ENCODE results near the gene PTRH1.
"Not testable (repeated sequence)": the region's sequence is repeated elsewhere in the genome, so short reads cannot be mapped to it uniquely, and the experiment has no call there.

PTRH1 gene, protein sequence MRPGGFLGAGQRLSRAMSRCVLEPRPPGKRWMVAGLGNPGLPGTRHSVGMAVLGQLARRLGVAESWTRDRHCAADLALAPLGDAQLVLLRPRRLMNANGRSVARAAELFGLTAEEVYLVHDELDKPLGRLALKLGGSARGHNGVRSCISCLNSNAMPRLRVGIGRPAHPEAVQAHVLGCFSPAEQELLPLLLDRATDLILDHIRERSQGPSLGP

DNA sequence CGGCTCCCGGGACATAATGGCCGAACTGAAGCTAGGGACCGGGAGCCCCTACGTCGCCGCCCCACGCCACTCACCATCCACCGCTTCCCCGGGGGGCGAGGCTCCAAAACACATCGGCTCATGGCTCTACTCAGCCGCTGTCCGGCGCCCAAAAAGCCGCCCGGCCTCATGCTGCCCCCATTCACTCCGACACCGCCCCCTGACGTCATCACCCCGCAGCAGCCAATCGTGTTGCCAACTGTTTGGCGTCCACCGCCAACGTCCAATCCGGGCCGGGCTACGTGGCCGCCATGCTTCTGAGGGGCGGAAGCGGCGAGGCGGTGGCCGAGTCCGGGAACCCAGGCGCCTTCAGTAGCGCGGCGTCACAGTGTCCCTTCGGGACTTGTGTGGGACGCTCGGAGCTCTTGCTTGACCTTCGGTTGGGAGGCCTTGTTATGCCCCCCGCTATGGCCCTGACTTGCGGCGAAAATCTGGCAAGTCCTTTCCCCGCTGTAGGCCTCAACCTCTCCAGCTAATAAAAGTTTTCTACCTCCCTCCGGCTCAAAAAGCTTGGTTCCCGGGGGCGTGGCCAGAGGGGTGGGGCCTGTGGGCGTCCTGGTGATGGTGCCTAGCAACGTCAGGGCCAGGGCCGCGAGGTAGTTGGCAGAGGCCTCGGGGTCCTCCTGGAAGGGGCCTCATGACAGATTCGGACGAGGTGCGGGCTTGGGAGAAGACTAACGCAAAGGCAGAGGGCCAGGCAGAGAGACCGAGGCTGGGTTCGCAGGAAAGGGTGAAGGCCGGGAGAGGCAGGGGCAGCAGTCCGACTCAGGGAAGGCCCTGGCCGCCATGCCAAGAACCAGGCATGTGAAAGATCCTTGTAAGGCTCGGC, at the start of gene PTRH1, which contains the start of gene TTC16:
Gene PTRH1, minus strand, starts transcription at position 194 of the 868 bp plus-strand sequence. Its CDS starts 24 bp downstream, at position 170.
Gene TTC16, plus strand, starts transcription at position 610 of the 868 bp plus-strand sequence. Its CDS starts 67 bp downstream, at position 677.
- peak; percentile 98 for DNase-seq

DNA sequence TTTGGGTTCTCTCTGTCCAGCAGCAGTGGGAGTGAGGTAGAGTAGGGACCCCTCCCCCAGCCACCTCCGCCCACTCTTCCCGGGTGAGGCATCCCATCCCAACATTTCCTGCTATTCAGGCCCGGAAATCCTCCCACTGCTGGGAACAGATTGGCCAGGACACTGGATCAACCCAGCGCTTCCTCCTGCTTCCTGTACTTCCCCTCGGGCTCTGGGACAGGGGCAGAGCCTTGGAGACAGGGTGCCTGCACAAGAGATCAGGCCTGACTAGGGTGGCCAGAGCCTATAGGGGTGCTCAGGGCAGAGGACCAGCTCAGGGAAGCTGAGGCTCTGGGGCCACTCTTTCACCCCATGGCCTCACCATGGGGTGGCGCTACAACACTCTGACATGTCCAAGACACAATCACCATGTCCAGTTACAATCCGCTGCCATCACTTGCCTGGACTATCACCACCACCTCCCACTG, 48.5 kb upstream of the PTRH1 start:
- peak; percentile 61 for DNase-seq

DNA sequence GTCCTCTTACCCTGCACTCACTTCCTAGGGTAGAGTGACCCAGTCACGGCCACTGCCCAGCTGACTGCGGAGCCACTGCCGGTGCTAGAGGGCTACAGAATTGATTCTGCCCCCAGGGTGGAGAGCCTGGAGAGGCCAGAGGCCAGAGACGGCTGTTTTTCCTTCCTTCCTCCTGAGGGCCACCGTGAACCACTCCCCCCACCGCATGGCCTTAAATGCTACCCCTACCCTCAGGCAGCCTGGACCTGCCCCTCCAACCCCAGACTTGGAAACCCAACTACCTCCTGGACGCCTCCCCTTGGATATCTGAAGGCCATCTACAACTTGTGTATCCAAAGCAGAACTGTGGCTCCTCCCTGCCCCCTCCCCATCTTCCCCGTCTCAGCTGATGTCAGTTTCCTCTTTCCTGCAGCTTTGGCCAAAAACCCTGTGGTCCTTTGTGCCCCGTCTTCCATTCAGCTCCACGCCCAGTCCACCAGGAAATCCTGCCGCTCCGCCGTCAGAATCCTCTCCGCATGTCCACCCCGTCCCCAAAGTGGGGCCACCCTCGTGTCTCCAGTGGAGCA, 46.7 kb upstream of the PTRH1 start:
- DNase-seq = no peak

DNA sequence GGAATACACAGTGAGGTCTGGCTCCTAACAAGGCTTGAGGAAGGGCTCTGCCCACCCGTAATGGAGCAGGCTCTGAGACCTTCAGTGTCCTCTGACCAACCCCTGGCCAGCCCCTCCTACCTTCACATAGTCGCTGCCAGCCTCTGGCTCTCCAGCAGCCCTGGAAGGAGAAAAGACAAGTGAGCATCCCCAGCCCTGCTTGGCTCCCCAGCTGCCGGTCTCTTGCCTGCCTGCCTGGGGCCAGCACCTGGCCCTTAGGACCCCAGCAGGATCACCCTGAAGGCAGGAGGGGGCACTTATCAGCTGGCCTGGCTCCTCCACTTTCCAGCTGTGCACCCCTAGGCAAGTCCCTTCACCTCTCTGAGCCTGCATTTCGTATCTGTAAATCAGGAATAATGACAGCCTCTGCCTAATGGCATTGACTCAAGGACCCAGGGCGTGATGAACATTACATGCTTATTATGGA, 46.1 kb upstream of the PTRH1 start:
- DNase-seq = no peak

DNA sequence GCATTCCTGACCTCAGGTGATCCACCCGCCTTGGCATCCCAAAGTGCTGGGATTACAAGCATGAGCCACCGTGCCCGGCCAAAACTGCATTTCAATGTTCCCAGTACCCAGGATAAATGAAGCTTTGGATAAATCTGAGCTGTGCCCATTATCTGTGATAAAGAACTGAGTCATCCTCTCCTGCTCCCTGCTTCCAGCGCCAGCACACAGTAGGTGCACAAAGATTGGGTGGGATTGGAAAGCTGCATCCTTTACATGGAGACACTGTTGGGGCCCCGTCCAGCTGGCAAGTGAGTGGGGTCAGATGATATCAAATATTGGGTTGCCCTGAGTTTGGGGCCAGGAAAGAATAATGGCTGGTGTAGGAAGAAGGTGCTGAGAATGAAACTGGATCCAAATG, 45.6 kb upstream of the PTRH1 start:
- DNase-seq = no peak

DNA sequence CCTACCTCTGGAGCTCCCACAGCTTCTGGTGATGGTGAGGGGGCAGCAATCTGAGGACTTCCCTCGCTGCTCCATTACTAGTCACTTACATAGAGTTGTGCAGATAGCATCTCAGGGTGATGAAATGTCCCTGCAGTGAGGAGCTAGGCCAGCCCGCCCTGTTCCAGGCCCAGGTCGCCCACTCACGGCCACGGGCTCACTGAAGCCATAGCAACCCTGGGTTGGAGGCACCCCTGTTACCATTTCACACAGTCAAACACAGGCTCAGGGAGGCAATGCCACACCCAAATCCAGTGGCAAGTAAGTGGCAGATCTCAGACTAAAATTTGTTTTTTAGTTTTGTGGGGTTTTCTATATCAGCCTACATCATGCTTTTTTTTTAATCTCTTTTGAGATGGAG, 43.4 kb upstream of the PTRH1 start:
- no peak for DNase-seq

DNA sequence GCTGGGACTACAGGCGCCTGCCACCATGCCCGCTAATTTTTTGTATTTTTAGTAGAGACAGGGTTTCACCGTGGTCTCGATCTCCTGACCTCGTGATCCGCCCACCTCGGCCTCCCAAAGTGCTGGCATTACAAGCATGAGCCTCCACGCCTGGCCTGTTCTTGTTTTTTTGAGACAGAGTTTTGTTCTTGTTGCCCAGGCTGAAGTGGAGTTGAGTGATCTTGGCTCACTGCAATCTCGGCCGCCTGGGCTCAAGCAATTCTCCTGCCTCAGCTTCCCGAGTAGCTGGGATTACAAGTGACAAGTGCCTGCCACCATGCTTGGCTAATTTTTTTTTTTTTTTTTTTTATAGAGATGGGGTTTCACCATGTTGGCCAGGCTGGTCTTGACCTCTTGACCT, 41.3 kb upstream of the PTRH1 start:
- not testable (repeated sequence) for DNase-seq

DNA sequence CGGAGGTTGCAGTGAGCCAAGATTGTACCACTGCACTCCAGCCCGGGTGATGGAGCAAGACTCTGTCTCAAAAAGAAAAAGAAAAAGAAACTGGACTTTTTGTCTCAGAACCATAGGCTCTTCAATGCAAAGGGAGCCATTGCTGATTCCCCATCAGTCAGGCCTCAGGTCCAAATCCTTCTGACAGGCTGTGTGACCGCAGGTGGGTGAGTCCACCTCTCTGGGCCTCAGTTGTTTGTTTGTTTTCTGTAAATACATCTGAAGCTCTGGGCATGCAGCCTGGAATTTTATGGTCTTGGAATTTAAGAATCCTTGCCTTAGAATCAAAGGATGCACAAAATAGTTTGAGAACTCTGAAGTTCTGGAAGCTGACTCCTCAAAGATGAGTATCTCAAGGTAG, 40.8 kb upstream of the PTRH1 start:
- DNase-seq = no peak

DNA sequence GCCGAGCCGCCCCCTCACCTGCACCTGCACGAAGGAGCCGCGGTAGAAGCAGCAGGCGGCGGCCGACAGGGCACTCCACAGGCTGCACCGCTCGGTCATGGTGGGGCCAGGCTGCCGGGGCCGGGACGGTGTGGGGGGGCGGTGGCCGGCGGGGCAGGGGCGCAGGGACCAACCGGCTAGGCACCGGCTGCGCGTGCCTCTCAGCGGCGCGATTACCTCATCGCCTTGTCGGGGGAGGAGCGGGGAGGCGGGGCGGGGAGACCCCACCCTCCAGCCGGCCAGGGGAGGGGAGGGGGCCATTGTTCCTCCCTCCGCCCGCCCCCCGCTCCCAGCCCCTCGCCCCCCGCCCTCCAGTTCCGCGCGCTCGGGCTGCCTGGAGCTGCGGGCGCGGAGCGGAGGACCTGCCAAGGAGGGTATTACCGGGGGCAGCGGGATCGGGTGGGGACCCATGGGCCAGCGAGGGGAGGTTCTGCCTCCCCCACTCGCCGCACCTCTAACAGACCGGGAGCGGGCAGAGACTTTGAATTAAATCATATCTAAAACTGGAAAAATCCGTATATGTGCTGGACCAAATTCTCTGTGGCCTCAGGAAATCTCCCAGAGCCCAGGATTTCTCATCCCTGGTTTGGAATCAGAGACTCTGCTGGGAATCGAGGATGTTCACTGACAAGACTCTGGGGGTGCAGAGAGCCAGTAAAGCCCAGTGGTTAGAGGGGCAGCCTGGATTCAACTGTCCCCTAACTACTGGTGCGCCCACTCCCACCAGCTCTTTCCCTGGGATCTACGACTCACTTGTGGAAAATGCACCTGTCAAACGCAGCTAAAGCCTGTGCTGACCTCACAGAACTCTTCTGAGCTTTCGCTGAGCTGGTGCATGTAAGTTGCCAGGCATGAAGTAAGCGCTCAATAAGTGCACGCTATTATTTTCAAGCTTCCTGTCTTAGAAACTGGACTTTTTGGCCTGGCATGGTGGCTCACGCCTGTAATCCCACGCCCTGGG, 39.9 kb upstream of the PTRH1 start:
- no peak for DNase-seq

DNA sequence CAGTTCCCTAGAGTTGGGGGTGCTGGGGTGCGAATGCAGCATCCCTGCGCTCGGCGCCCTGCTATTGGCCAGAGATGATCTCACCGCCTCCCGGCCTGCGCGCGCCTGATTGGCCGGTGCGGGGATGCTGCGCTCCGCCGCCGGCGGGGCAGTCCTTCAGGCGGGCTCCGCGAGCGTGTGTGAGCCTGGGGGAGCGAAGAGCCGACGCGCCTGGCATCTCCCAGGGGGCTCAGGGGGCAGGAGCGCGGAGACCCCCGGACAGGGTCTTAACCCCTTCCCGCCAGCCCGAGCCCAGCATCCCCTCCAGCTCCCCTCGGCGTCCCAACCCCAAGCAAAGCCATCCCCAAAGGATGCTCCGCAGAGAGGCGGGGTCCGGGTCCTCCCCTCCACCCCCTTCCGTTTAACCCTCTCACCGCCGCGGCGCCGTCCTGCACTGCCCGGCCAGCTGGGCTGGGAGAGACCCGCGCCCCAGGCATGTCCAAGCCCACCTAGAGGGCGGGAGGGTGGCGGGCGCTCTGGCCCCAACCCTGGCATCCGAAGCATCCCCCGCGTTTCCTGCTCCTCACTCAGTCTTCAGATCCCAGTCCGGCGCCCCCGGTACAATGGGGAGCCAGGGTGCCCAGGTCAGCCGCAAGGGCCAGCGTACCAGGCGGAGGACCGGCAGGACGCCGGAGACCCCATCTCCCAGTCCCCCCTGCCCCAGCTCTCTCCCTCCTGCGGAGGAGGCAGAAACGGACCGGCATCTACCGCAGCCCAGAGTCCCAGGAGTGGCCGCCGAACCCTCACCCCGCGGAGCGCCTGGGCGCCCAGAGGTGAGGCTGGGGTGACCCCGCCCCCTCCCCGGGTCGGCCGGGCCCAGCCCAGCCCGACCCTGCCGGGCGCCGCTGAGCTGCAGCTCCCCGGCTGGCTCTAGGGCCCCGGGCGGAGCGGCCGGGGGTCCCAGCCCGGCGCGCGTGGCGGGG, 38.9 kb upstream of the PTRH1 start:
- DNase-seq = no peak

DNA sequence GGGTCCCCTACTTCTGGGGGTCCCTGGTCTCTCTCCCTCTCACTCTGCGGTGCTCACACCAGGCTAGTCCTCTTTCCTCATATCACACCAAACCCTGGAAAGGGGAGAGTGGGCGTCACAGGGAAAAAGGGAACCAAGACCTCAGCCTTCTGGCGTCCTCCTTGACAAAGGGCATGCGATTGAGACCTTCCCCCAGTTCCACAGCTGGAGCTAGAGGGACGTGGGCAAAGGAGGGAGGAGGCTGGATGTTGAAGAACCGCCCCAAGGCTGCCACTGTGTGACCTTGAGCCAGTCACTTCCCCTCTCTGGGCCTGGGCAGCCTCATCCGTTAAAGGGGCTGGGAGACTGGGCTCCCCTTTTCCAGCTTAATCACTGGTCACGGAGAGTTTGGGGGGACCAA, 38.2 kb upstream of the PTRH1 start:
- no peak for DNase-seq

DNA sequence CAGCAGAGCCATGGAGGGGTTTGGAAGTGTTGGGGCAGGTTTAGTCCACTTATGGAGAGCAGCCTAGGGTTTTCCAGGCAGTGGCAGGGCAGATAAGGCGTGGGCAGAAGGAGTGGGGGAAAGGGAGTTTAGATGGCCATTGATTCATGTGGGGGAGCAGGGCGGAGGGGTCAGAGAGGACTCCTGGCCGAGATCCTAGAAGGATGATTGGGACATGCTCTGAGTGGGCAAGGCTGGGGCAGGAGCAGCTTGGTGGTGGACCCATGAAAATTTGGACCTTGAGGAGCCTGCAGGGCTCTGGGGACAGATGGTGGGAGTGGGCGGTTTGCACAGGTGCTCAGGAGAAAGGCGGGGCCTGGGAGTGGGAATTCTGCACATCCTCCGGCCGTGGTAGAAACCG, 37.7 kb upstream of the PTRH1 start:
- DNase-seq = no peak

DNA sequence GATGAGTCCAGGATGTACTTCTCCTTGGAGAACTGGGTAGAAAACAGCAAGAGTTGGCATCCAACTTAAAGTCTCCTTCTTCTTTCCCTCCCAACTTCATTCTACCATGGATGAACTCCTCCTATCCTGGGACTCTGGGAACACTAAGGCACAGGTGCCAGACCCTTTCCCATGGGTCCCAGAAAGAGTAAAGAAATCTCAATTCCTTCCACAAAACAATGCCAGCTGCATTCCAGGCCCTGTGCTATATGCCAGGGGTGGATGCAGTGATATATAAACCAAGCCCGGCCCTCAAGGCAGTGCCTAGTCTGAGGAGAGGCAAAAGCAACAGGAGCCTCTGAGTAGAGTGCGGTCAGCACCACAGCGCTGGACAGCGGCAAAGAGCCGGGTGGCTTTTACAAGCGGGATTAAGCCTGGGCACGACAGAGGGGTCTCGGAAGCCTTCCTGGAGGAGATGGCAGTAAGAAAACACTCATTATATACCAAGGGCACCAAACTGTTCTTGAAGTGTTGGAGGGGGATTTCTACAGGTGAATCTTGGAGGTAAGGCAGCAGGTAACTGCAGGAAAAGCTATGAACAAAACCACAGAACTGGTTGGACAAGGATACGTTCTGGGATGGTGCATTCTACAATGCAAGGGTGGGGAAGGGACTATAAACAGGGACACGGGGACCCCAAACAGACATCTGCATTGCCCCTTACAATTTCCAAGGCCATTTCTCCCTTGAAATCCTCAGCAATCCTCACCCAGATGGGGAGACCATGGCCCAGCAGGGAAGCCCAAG, 36.0 kb upstream of the PTRH1 start:
- DNase-seq = no peak

DNA sequence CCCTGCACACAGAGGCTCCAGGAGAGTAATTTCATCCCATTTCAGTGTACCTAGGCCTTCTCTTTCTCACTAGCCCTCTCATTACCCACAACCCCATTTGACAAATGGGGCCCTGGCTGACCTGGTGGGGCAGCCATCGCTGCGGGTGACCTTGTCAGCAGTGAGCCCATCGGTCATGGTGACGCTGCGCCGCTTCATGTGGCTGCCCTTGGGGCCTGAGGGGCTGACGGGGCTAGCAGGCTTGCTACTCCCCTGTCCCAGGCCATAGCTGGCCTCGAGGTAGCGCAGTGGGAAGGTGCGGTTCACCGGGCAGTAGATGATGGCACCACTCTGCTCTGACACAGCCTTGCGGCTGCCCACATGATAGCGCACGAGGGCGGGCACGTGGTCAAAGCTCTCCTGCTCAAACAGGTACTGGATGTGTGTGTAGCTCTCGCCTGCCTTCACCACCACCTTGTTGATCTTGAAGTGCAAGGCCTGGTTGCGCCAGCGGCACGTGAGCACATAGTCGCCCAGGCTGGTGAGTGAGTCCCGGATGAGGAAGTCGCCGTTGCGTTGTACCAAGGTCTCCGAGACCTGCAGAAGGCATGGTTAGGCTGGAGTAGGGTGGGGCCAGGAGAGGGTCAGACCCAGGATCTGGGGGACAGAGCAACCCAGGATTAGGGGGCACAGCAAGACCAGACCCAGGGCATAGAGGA, 33.8 kb upstream of the PTRH1 start:
- no peak for DNase-seq

DNA sequence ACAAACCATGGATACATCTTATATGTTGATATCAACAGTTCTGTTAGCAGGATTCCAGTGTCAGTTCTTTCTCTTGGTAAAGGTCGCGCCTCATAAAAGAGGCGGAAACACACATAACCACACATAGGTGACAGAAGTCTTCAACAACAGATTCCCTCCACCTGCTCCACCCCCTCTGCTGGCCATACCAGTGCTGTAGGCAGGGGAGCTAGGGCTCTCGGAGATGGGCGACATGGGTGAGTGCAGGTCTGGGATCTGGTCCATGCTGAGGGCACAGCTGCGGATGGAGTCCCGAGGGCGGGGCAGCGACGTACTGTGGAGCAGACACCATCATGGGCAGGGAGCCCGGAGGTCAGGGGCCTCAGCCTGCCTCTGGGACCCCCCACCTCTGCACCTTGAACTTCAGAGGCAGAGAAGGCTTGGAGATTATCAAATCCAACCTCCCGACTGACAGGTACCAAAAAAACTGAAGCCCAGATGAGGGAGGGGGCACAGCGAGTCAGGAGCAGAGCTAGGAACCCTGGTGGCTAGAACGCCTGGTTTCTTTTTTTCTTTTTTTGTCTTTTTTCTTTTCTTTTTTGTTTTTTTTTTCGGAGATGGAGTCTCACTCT, 31.6 kb upstream of the PTRH1 start:
- DNase-seq = peak; percentile 61

DNA sequence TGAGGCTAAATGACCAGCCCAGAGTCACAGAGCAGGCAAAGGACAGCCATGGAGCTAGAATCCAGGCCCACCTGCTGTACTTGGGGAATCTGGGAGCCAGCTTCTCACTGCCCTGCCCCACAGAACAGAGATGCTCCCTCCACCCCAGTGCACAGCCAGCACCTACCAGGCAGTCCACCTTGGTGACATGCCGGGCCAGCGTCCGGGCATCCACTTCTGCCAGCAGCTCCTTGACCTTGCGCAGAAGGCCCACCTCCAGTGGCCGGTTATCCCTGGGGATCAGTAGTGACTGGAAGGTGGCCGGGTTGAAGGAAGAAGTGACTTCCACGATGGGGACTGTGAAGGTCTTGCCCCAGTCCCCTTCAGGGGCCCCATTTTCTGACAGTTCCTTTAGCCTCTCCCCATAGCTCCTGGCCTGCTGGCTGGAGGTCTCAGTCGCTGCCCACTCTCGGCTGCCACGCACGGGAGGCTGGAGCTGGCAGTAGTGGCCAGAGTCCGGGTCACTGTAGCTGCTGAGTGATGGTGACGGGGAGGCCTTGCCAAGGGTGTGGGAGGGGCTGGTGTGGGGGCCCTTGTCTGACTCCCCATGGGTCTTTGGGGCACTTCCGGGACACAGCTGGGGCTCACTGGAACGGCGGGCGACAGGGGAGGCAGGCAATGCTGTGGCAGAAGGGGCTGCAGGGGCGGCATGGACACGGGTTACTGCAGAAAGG, 29.1 kb upstream of the PTRH1 start:
- DNase-seq = no peak

DNA sequence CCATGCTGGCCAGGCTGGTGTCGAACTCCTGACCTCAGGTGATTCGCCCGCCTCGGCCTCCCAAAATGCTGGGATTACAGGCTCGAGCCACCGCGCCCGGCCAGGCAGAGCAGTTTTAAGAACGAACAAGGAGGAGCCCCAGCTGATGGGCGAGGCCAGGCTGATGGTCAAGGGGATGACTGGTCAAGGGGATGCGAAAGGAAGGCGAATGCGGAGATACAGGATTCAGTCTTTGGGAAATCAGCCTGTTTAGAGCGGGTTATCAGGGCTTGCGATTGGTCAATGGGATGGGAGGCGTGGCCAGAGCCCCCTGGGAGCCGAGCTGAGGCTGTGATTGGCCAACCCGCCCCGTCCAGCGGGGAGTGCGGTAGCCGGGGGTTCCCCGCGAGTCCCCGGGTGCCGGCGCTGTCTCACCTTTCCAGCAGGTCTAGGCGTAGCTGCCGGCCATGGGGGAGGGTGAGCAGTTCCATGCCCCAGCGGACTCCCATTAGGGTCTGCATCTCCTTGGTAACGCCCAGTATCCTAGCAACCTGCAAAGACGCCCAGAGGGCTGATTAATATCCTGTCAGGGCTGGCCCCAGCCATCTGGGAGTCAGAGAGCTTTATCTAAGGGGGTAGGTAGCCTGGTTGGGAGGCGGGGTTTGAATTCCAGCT, 27.1 kb upstream of the PTRH1 start:
- DNase-seq = no peak

Measured in CD4-positive, alpha-beta T cell treated with Interleukin-6 for 4 hours (primary cell).